GM21447 (cell line): ENCODE measurements around the gene PCDHA1.
"Not testable (repeated sequence)": the region's sequence is repeated elsewhere in the genome, so short reads cannot be mapped to it uniquely, and the experiment has no call there.

ENCODE experiments used
- ATAC-seq: cut with Tn5 transposase; IDR thresholded peaks from one replicate; pipeline ENCODE4 v1.9.1; 2021; ENCODE audit not compliant: unreplicated experiment

Gene PCDHA1

DNA sequence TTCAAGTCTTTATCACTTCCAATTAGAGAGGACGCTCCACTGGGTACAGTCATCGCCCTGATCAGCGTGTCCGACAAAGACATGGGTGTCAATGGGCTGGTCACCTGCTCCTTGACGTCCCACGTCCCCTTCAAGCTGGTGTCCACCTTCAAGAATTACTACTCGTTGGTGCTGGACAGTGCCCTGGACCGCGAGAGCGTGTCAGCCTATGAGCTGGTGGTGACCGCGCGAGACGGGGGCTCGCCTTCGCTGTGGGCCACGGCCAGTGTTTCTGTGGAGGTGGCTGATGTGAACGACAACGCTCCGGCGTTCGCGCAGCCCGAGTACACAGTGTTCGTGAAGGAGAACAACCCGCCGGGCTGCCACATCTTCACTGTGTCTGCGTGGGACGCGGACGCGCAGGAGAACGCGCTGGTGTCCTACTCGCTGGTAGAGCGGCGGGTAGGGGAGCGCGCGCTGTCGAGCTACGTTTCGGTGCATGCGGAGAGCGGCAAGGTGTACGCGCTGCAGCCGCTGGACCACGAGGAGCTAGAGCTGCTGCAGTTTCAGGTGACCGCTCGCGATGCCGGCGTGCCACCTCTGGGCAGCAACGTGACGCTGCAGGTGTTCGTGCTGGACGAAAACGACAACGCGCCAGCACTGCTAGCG lies 22.4 kb downstream of the PCDHA1 start:
- ATAC-seq: not testable (repeated sequence)

DNA sequence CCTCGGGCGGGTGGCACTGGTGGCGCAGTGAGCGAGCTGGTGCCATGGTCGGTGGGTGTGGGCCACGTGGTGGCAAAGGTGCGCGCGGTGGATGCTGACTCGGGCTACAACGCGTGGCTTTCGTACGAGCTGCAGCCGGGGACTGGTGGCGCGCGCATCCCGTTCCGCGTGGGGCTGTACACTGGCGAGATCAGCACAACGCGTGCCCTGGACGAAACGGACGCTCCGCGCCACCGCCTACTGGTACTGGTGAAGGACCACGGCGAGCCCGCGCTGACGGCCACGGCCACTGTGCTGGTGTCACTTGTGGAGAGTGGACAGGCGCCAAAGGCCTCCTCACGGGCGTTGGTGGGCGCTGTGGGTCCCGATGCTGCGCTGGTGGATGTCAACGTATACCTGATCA lies 22.9 kb downstream of the PCDHA1 start:
- no peak for ATAC-seq

DNA sequence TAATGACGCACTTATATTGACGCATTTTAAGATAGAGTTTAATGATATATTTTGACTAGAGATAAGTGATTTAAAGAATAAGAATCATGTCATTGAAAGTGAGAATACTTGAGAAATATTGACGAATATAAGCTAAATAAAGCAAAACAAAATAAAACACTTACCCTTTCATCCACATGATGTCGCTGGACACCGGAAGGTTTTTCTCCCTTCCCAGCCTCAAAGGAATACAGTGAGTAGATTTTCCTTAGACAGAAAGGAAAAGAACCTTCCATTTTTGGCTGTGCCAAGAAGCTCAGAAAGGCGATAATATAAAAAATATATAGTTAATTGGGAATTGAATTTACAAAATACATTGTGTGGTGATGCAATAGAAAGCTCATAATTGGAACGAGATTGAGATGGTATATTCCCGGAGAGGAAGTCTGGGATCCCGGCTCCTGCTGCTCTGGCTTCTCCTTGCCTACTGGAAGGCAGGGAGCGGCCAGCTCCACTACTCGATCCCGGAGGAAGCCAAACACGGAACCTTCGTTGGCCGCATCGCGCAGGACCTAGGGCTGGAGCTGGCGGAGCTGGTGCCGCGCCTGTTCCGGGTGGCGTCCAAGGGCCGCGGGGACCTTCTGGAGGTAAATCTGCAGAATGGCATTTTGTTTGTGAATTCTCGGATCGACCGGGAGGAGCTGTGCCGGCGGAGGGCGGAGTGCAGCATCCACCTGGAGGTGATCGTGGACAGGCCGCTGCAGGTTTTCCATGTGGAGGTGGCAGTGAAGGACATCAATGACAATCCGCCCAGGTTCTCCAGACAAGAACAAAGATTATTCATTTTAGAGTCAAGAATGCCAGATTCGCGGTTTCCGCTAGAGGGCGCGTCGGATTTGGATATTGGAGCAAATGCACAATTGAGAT lies 35.7 kb downstream of the PCDHA1 start, which contains the start of gene PCDHA5:
Gene PCDHA5 (plus strand): TSS at position 239 of the 906 bp plus-strand sequence.
- ATAC-seq: no peak

DNA sequence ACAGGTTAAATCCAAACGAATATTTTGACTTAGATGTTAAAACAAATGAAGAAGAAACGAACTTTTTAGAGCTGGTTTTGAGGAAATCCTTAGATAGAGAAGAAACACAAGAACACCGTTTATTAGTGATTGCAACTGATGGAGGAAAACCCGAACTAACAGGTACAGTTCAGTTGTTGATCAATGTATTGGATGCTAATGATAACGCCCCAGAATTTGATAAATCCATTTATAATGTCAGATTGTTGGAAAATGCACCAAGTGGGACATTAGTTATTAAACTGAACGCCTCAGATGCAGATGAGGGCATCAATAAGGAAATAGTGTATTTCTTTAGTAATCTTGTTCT lies 36.3 kb downstream of the PCDHA1 start:
- ATAC-seq: no peak

DNA sequence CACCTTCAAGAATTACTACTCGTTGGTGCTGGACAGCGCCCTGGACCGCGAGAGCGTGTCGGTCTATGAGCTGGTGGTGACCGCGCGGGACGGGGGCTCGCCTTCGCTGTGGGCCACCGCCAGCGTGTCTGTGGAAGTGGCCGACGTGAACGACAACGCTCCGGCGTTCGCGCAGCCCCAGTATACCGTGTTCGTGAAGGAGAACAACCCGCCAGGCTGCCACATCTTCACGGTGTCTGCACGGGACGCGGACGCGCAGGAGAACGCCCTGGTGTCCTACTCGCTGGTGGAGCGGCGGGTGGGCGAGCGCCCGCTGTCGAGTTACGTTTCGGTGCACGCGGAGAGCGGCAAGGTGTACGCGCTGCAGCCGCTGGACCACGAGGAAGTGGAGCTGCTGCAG lies 37.0 kb downstream of the PCDHA1 start:
- ATAC-seq: not testable (repeated sequence)

DNA sequence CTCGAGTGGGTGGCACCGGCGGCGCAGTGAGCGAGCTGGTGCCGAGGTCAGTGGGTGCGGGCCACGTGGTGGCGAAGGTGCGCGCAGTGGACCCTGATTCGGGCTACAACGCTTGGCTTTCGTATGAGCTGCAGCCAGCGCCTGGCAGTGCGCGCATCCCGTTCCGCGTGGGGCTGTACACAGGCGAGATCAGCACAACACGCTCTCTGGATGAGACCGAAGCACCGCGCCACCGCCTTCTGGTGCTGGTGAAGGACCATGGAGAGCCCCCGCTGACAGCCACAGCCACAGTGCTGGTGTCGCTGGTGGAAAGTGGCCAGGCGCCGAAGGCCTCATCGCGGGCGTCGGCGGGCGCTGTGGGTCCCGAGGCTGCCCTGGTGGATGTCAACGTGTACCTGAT lies 37.5 kb downstream of the PCDHA1 start:
- ATAC-seq: no peak

DNA sequence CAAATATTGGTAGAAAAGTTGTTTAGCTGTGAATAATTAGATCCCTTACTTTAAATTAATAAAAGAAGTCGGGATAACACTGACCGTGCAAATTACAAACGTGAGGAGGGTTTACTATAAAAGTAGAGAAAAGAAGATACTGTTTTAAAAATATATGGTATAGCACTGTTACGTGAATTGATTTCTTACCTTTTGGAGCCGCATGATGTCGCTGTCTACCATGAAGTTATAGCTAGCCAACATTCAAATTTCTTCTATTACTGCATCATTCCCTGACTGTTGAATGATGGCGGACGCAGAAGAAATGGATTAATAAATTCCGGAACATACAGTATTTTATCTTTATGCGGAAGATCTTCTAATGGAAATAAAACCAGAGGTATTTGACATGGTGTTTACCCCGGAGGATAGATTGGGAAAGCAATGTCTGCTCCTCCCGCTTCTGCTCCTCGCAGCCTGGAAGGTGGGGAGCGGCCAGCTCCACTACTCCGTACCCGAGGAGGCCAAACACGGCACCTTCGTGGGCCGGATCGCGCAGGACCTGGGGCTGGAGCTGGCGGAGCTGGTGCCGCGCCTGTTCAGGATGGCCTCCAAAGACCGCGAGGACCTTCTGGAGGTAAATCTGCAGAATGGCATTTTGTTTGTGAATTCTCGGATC lies 41.9 kb downstream of the PCDHA1 start, which contains the start of gene PCDHA6:
Gene PCDHA6 (plus strand): TSS at position 257 of the 658 bp plus-strand sequence. CDS start 132 bp downstream, at position 389.
- no peak for ATAC-seq

DNA sequence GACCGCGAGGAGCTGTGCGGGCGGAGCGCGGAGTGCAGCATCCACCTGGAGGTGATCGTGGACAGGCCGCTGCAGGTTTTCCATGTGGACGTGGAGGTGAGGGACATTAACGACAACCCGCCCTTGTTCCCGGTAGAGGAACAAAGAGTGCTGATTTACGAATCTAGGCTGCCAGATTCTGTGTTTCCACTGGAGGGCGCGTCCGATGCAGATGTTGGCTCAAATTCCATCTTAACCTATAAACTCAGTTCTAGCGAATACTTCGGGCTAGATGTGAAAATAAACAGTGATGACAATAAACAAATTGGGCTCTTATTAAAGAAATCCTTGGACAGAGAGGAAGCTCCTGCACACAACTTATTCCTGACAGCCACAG lies 42.4 kb downstream of the PCDHA1 start:
- ATAC-seq: no peak

DNA sequence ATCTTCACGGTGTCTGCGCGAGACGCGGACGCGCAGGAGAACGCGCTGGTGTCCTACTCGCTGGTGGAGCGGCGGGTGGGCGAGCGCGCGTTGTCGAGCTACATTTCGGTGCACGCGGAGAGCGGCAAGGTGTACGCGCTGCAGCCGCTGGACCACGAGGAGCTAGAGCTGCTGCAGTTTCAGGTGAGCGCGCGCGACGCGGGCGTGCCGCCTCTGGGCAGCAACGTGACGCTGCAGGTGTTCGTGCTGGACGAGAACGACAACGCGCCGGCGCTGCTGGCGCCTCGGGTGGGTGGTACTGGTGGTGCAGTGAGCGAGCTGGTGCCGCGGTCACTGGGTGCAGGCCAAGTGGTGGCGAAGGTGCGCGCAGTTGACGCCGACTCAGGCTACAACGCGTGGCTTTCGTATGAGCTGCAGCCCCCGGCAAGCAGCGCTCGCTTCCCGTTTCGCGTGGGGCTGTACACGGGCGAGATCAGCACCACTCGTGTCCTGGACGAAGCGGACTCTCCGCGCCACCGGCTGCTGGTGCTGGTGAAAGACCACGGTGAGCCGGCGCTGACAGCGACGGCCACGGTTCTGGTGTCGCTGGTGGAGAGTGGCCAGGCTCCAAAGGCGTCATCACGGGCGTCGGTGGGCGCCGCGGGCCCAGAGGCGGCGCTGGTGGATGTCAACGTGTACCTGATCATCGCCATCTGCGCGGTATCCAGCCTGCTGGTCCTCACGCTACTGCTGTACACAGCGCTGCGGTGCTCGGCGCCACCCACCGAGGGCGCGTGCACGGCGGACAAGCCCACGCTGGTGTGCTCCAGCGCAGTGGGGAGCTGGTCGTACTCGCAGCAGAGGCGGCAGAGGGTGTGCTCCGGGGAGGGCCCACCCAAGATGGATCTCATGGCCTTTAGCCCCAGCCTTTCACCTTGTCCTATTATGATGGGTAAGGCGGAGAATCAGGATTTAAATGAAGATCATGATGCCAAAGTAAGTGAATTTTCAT lies 43.9 kb downstream of the PCDHA1 start:
- ATAC-seq: not testable (repeated sequence)

DNA sequence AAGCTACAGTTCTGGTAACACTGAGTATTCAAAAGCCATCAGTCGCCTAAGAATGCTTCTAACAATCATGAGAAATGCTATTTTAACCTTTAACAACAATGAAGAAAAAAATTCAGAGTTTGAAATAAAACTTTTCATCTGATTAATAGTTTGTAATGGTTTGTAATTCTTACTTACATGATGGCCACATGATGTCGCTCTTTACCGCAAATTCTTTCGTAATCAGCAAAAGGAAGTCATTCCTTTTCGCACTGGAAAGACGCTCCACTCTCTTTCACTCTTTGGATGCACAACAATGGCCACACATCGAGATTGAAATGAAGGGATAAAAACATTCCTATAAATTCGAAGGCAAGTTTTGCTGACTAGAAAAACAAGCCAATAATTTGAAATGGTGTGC lies 48.1 kb downstream of the PCDHA1 start, which contains the start of gene PCDHA7:
Gene PCDHA7 (plus strand): TSS at position 277 of the 400 bp plus-strand sequence. CDS start 115 bp downstream, at position 392.
- no peak for ATAC-seq

DNA sequence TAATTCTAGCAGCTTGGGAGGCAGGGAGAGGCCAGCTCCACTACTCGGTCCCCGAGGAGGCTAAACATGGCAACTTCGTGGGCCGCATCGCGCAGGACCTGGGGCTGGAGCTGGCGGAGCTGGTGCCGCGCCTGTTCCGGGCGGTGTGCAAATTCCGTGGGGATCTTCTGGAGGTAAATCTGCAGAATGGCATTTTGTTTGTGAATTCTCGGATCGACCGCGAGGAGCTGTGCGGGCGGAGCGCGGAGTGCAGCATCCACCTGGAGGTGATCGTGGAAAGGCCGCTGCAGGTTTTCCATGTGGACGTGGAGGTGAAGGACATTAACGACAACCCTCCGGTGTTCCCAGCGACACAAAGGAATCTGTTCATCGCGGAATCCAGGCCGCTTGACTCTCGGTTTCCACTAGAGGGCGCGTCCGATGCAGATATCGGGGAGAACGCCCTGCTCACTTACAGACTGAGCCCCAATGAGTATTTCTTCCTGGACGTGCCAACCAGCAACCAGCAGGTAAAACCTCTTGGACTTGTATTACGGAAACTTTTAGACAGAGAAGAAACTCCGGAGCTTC lies 48.6 kb downstream of the PCDHA1 start:
- not testable (repeated sequence) for ATAC-seq

DNA sequence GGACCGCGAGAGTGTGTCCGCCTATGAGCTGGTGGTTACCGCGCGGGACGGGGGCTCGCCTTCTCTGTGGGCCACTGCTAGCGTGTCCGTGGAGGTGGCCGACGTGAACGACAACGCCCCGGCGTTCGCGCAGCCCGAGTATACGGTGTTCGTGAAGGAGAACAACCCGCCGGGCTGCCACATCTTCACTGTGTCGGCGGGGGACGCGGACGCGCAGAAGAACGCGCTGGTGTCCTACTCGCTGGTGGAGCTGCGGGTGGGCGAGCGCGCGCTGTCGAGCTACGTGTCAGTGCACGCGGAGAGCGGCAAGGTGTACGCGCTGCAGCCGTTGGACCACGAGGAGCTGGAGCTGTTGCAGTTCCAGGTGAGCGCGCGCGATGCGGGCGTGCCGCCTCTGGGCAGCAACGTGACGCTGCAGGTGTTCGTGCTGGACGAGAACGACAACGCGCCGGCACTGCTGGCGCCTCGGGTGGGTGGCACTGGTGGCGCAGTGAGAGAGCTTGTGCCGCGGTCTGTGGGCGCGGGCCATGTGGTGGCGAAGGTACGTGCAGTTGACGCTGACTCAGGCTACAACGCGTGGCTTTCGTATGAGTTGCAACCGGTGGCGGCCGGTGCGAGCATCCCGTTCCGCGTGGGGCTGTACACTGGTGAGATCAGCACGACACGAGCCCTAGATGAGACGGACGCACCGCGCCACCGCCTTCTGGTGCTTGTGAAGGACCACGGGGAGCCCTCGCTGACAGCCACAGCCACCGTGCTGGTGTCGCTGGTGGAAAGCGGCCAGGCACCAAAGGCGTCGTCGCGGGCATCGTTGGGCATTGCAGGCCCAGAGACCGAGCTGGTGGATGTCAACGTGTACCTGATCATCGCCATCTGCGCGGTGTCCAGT lies 49.9 kb downstream of the PCDHA1 start:
- ATAC-seq: no peak

DNA sequence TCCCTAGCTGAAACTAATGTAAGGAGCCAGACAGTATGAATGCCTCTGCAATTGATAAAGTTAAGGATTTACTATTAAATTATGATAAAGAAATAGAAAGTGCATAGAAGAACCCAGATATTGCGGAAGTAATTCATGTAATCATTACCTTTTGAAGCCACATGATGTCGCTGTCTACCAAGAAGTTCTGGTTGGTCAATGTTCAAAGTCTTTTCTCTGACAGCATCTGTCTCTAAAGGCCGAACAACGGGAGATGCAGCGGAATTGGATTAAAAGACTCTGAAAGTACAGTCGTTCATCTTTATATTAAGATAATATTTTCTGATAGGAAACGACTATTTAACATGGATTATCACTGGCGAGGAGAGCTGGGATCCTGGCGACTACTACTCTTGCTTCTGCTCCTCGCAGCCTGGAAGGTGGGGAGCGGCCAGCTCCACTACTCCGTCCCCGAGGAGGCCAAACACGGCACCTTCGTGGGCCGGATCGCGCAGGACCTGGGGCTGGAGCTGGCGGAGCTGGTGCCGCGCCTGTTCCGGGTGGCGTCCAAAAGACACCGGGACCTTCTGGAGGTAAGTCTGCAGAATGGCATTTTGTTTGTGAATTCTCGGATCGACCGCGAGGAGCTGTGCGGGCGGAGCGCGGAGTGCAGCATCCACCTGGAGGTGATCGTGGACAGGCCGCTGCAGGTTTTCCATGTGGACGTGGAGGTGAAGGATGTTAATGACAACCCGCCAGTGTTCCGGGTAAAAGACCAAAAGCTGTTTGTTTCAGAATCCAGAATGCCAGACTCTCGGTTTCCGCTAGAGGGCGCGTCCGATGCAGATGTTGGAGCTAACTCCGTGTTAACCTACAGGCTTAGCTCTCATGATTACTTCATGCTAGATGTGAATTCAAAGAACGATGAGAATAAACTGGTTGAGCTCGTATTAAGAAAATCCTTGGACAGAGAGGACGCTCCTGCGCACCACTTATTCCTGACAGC lies 55.3 kb downstream of the PCDHA1 start, which contains the start of gene PCDHA8:
Gene PCDHA8 (plus strand): TSS at position 210 of the 985 bp plus-strand sequence. CDS start 135 bp downstream, at position 345.
- no peak for ATAC-seq

DNA sequence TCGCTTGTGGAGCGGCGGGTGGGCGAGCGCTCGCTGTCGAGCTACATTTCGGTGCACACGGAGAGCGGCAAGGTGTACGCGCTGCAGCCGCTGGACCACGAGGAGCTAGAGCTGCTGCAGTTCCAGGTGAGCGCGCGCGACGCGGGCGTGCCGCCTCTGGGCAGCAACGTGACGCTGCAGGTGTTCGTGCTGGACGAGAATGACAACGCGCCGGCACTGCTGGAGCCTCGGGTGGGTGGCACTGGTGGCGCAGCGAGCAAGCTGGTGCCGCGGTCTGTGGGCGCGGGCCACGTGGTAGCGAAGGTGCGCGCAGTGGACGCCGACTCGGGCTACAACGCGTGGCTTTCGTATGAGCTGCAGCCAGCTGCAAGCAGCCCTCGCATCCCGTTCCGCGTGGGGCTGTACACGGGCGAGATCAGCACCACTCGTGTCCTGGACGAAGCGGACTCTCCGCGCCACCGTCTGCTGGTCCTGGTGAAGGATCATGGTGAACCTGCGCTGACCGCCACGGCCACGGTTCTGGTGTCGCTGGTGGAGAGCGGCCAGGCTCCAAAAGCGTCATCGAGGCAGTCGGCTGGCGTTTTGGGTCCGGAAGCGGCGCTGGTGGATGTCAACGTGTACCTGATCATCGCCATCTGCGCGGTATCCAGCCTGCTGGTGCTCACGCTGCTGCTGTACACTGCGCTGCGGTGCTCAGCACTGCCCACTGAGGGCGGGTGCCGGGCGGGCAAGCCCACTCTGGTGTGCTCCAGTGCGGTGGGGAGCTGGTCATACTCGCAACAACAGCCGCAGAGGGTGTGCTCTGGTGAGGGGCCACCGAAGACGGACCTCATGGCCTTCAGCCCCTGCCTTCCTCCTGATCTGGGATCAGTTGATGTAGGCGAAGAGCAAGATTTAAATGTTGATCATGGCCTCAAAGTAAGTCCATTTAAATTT lies 57.1 kb downstream of the PCDHA1 start:
- no peak for ATAC-seq

DNA sequence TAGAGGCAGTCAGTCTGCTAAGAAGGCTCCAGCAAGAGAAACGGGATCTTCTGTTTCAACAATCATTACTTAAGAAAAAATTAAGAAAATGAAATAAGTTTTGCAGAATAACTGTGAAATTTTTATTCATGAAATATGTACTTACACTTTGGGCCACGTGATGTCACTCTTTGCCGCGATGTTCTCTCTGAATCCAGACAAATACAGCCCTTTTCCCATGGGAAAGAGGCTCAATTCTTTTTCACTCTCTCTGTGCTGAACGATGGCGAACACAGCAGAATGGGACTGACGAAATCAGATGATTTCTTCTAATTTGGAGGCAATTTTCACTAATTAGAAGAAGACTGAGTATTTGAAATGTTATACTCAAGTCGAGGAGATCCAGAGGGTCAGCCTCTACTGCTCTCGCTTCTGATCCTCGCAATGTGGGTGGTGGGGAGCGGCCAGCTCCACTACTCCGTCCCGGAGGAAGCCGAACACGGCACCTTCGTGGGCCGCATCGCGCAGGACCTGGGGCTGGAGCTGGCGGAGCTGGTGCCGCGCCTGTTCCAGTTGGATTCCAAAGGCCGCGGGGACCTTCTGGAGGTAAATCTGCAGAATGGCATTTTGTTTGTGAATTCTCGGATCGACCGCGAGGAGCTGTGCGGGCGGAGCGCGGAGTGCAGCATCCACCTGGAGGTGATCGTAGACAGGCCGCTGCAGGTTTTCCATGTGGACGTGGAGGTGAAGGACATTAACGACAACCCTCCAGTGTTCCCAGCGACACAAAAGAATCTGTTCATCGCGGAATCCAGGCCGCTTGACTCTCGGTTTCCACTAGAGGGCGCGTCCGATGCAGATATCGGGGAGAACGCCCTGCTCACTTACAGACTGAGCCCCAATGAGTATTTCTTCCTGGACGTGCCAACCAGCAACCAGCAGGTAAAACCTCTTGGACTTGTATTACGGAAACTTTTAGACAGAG lies 62.5 kb downstream of the PCDHA1 start, which contains the start of gene PCDHA9:
Gene PCDHA9 (plus strand): TSS at position 244 of the 964 bp plus-strand sequence. CDS start 114 bp downstream, at position 358.
- not testable (repeated sequence) for ATAC-seq
